Fibroblast of pulmonary artery (primary cell): Measurements from ENCODE around the gene DEDD.
A peak's percentile ranks its signal among the peaks of the same experiment; 100 is the strongest.

Source experiments
- DNase-seq: peaks from one replicate; pipeline ENCODE4 v3.0.0-alpha.2; 2010; ENCODE audit warnings: low read depth
- H3K4me3 ChIP-seq: replicated peaks from 2 replicates; pipeline ENCODE4 v1.5.1; 2011; ENCODE audit warnings: low read depth, mild to moderate bottlenecking, control low read depth, low read length, moderate library complexity
- CTCF ChIP-seq: IDR thresholded peaks from 2 replicates; pipeline ENCODE4 v1.5.1; 2011; ENCODE audit warnings: mild to moderate bottlenecking, control low read depth, low read length, inconsistent platforms; ENCODE audit errors: missing control alignments

DEDD gene

DNA sequence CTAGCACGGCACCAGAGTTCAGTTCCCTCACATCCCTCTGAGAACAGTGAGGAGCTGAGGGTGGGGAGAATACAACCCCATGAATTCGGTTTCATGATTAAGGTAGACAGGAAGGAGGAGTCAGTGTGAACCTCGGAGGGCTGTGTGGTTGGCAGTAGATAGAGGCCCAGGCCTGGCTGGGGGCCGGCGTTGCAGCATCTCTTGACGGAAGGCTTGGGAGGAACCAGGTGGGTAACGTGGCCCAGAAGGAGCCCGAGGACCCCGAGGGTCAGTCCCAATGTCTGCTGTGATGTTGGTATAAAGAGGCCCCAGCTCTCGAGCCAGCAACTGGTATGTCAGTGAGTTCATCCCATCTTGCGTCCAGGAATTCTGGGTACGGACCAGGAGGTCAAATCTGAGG, 39.2 kb upstream of the DEDD start:
- H3K4me3 ChIP-seq, result no peak overlapping the region
- no peak for DNase-seq
- no peak for TF ChIP-seq CTCF

GRCh38 chr1:161171191-161171590, 38.7 kb upstream of the DEDD start:
- TF ChIP-seq CTCF, result peak; percentile 30
- DNase-seq, result no peak
- no peak overlapping the region for H3K4me3 ChIP-seq

DNA sequence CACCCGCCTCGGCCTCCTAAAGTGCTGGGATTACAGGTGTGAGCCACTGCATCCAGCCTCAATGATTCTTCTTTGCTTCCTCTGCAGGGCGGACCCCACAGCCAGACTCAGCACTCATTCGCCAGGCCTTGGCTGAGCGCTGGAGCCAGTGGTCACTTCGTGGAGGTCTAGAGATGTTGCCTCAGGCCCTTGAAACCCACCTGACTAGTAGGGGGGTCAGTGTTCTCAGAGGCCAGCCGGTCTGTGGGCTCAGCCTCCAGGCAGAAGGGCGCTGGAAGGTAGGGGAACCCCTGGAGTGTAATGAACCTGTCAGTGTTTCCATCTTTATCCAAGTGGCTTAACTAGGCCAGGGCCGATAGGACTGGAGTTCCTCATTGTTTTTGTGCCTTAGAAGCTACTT, 36.4 kb upstream of the DEDD start:
- no peak for DNase-seq
- TF ChIP-seq CTCF, result no peak
- no peak overlapping the region for H3K4me3 ChIP-seq

DNA sequence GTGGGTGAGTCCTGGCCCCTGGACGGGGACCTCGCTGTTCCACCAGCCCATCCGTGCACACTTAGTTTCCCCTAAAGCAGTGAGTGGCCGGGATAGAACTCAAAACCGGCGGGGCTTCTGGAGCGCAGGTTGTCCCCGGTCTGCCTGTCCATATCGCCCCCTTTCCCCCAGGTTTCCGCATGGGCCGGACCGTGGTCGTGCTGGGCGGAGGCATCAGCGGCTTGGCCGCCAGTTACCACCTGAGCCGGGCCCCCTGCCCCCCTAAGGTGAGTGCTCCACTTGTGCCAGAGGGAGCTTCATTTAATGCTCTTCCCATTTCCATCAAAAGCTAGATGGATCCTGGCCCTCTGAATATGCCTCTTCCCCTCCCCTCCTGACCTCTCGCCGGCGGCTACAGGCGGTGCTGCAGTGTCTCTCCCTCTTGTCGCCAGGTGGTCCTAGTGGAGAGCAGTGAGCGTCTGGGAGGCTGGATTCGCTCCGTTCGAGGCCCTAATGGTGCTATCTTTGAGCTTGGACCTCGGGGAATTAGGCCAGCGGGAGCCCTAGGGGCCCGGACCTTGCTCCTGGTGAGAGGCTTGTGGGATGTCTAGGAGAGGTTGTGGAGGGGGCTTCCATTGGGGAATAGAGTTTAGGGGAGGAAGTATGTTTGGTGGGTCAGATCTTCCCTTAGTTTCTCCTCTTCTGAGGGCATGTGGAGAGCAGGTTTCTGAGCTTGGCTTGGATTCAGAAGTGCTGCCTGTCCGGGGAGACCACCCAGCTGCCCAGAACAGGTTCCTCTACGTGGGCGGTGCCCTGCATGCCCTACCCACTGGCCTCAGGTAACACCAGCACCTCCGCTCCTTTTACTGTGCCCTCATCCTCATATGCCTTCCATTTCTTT, 34.4 kb upstream of the DEDD start:
- TF ChIP-seq CTCF, result no peak
- no peak for DNase-seq
- peak overlapping the region; percentile 87 for H3K4me3 ChIP-seq

DNA sequence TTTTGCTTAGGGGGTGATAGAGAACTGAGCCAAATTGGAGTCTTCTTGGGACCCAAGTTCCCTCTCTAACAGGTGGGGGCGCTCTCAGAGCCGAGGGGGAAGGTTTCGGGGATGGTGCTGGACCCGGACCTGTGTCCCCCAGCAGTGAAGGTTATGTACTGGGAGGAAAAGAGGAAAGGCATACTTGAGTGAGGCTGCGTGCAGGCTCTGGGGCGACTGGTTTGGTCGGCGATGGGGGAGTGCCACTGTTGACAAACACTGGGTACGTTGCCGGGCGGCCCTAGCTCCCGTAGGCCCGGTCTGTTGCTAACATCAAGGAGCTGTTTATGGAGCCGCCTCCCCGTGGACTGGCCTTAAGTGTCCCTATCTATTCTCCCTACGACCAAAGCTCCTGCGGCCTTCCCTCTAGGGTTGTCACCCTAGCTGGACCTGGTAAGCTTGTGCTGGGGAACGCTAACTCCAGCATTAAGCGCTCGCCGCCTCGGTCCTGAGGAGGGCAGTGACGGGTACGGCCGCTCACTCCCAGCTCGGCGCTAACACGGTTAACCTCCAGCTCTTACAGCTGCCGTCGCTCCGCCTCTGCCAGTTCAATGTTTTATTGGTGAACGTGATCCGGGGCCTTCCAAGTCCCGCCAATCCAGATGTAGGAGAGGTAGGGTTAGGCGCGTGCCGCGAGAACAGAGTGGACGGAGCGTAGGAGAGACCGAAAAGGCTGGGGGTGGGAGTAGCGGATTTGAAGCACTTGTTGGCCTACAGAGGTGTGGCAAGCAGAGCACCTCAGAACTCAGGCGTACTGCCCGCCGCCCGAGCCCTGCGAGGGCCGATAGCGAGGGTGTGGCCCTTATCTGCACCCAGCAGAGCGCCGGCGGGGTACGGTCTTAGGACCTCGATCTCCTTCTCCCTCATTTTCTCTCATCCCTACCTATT, 33.5 kb upstream of the DEDD start, which contains the start of gene PPOX:
Gene PPOX, plus strand, starts transcription at position 685 of the 927 bp plus-strand sequence. CDS start 422 bp downstream, outside the sequence.
- H3K4me3 ChIP-seq, result peak within 1 kb of the TSS; percentile 87
- TF ChIP-seq CTCF, result peak; percentile 46
- DNase-seq, result peak; percentile 99

DNA sequence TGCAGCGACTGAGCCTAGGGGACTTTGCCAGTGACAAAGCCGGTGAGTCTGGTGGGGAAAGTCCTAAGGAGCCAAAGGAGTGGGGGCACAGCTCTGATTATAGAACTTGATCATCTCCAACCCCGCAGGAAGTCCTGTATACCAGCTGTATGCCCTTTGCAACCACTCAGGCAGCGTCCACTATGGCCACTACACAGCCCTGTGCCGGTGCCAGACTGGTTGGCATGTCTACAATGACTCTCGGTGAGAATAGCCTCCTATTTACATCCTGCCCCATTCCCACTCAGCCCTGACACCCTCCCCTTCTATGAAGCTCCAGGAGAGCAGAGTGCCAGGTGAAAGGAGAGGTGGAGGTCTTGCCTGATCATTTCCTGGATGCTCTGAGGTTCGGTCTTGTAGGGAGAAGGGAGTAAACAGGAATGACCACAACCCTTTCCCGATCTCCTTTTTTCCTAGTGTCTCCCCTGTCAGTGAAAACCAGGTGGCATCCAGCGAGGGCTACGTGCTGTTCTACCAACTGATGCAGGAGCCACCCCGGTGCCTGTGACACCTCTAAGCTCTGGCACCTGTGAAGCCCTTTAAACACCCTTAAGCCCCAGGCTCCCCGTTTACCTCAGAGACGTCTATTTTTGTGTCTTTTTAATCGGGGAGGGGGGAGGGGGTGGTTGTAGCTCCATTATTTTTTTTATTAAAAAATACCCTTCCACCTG, 32.6 kb upstream of the DEDD start:
- TF ChIP-seq CTCF, result no peak
- peak overlapping the region; percentile 87 for H3K4me3 ChIP-seq
- no peak for DNase-seq
